PC-3 (cell line): ENCODE results near the gene FCRL1.

ENCODE experiments used
- EZH2 ChIP-seq: fragments of 300-600 bp; sonication (generic); IDR thresholded peaks from one replicate; pipeline ENCODE4 v1.6.1; 2017; ENCODE audit warnings: antibody characterized with exemption, mild to moderate bottlenecking, low read length; ENCODE audit not compliant: unreplicated experiment
- TF ChIP-seq, protein P1 (sequence below): fragments of 300-600 bp; sonication (generic); conservative IDR thresholded peaks from 2 replicates; pipeline ENCODE4 v1.5.1; 2017; ENCODE audit warnings: antibody characterized with exemption, low read depth, mild to moderate bottlenecking, low read length

GRCh38 chr1:157852476-157852875, 32.6 kb upstream of the FCRL1 start:
- TF ChIP-seq EZH2, result no peak
- TF ChIP-seq, protein P1, sequence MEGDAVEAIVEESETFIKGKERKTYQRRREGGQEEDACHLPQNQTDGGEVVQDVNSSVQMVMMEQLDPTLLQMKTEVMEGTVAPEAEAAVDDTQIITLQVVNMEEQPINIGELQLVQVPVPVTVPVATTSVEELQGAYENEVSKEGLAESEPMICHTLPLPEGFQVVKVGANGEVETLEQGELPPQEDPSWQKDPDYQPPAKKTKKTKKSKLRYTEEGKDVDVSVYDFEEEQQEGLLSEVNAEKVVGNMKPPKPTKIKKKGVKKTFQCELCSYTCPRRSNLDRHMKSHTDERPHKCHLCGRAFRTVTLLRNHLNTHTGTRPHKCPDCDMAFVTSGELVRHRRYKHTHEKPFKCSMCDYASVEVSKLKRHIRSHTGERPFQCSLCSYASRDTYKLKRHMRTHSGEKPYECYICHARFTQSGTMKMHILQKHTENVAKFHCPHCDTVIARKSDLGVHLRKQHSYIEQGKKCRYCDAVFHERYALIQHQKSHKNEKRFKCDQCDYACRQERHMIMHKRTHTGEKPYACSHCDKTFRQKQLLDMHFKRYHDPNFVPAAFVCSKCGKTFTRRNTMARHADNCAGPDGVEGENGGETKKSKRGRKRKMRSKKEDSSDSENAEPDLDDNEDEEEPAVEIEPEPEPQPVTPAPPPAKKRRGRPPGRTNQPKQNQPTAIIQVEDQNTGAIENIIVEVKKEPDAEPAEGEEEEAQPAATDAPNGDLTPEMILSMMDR, result no peak
